HG02970 (cell line): ENCODE results near the gene KMO.

ENCODE experiments used
- ATAC-seq: cut with Tn5 transposase; IDR thresholded peaks from one replicate; pipeline ENCODE4 v1.9.1; 2021; ENCODE audit warnings: mild to moderate bottlenecking, moderate library complexity, moderate number of reproducible peaks; ENCODE audit not compliant: unreplicated experiment, low FRiP score

The KMO gene

GRCh38 chr1:241532162-241532531, at the start of gene KMO:
KMO (plus strand) TSS chr1:241532378; CDS start chr1:241532445, 67 bp downstream.
- peak; percentile 25 for ATAC-seq

DNA sequence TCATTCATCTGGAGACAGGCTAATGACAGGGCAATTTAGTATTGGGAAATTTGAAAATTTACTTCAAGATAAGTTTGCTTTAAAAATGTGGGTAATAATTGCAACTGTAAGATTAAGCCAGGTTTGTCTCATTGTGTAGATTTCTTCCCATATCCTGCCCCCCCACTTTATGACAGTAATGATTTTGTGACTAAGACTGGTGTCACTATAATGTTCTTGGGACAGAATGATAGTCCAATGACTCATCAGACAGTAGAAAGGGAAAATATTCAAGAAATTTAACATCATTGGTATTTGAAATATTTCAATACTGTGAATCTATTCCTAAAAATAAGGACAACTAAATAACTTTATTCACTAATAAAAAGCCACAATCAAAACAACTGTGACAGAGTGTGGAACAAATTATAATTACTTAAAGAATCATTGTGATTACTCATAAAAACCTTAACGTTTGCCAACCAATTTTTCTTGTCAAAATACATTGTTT, 49.4 kb upstream of the KMO start:
- ATAC-seq, result no peak

DNA sequence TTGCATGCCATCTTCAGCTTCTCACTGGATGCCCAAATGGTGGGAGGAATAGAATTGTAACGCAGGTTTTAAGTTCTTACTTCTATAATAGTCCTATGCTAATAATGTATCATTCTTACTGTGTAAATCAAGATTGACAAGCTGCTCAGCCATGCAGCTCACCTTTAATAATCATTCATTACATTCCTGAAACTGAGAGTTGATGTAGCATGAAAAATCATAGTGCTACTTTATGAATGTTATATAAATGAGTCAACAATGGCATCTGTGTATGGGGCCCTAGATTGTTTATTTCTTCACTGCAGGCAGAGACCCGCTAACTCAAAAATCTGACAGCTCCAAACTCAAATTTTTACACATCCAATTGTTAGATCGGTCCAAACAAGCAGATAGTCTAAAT, 47.0 kb upstream of the KMO start:
- ATAC-seq, result peak; percentile 75

DNA sequence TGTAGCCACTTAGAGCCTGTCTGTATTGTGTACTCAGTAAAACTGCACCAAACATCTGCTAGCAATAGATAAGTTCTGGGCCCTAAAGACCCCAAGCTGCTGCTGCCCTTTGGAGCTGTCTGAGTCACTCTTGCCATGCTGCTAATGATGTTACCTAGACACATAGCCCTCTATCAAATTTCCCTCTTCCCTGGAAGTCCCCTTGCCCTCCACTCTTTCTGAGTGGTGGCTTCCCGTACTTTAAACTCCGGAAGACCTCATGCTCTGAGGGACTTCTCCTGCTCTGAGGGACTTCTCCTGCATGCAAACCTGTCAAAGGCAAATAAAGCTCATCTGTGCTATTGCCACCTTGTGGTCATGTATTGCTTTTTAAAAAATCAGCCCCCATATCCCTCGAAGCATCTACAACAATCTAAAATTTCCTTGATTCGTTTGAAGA, 46.6 kb upstream of the KMO start:
- no peak for ATAC-seq

- no peak for ATAC-seq
Observed at GRCh38 chr1:241488739-241489138, 43.4 kb upstream of the KMO start.

GRCh38 chr1:241495741-241496140, 36.4 kb upstream of the KMO start:
- no peak for ATAC-seq

DNA sequence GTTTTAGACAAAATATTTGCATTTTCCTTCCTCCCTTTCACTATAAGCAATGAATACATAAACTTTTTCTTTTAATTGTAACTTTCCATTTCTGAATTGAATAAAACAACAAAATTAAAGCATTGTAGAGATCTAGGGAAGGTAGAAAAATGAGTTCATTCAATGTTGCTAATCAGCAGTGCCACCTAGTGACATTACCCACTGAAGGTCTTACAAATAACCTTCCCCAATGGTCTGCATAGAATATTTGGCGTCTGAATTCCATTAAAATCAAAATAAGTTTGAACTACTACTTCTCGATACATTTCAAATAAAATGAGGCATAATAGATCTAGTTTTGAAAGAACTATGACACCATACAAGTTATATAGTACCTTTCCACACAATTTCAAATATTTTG, 32.3 kb upstream of the KMO start:
- ATAC-seq, result no peak

GRCh38 chr1:241503444-241503843, 28.7 kb upstream of the KMO start:
- ATAC-seq, result no peak

- ATAC-seq, result no peak
Observed at GRCh38 chr1:241507189-241507863, 24.9 kb upstream of the KMO start.

DNA sequence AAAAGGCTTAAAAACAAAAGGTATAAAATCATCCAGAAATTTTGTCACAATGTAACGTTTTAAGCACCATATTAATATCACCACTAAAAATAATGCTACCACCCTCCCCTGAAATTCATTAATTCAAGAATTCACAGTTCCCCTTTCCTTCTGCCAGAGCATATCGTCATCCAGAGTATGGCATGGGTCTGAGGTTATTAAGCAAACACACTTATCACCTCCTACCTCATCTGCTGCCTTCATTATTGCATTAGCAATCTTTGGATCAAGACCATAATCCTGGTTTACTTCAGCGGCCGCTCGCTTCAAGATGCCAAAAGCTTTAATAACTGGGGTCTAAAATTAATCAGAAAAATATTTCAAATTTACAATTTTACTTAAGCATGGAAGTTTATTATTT, 18.8 kb upstream of the KMO start:
- ATAC-seq, result no peak

- peak; percentile 29 for ATAC-seq
Observed at GRCh38 chr1:241518476-241519307, 13.5 kb upstream of the KMO start.

DNA sequence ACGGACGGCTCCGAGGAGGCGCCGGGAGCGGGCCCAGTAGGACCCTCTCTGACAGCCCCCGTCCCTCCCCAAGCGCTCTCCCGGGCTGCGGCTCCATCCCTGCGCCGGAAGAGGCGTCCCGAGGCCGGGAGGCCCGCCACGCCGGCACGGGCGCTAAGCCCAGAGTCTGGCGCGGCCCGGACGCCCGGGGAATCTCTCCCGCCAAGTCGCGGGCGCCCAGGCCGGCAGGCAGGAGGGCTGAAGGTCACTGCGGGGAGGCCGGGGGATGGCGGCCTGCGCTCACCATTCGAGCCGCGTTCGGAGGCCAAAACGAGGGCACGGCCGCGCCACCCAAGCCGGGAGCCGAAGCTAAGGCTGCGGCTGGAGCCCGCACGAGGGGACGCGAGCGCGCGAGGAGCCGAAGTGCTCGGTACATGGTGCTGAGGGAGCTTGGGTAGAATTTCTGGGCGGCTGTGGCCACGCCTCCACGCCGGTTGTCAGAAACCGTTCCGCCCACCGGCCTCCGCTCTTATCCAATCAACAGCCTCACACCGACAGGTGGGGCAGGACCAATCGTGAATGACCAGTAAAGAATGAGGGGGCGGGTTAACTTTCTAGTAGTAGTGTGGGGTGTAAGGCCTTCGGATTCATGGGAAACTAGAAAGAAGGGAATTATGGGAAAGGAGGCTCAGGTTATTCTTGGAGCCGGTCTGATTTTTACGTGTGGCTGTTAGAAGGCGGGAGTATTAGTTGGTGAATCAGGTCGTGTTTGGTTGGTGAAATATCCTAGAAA, 12.7 kb upstream of the KMO start, which contains the start of gene FH:
FH (minus strand) TSS at position 448 of the 772 bp plus-strand sequence; CDS start at position 415, 33 bp downstream.
- ATAC-seq, result peak; percentile 99

DNA sequence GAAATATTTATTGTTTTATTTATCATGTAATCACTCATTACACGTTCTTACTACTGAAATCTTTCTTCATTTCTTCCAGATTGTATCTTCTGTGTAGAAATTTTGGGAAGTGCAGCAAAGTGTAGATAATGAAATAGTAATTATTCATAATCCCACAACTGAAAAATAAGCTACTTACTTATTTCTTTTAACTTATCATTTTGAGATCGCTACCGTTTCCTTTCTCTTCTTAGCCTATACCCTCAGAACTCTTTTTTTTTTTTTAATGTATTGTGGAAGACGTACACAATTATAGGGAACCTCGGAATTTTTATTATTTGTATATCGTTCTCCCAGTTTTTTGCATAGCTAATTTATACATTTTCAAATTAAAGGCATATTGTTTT, 12.1 kb upstream of the KMO start:
- no peak for ATAC-seq

DNA sequence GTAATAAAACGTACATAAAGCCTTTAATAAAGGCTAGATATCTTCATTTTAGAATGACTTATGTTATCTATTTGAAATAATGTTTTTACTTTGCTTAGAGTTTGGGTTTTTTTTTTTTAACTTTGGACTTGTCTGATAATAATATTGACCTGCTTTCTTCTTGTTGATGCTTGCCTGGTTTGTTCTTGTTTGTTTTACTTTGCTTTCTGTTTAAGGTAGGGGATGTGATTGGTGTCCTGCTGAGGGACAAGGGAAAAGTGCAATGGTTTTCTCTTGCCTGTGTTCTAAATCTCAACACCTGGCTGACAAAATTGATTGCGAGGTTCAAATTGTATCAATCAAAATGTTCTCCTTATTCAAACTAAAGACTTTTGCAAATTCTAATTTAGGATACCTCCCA, 10.5 kb upstream of the KMO start:
- ATAC-seq, result no peak

DNA sequence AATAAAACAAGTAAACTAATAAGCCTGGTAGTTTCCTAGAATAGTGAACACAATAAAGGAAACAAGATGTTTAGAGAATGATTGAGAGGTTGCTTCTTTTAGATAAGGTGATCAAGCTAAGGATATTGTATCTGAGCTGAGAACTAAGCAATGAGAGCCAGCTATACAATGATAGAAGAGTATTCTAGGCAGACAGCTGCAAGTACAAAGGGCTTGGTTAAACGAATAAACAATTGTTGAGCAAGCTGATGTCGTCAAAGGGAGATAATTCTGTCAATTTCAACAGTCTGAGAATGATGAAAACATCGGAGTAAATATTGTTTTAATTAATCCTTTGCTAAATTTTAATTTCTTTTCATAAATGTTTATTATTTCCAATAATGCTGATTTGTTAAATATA, 7.2 kb upstream of the KMO start:
- ATAC-seq, result no peak

- ATAC-seq, result no peak
Observed at GRCh38 chr1:241527146-241527545, 5.0 kb upstream of the KMO start.

DNA sequence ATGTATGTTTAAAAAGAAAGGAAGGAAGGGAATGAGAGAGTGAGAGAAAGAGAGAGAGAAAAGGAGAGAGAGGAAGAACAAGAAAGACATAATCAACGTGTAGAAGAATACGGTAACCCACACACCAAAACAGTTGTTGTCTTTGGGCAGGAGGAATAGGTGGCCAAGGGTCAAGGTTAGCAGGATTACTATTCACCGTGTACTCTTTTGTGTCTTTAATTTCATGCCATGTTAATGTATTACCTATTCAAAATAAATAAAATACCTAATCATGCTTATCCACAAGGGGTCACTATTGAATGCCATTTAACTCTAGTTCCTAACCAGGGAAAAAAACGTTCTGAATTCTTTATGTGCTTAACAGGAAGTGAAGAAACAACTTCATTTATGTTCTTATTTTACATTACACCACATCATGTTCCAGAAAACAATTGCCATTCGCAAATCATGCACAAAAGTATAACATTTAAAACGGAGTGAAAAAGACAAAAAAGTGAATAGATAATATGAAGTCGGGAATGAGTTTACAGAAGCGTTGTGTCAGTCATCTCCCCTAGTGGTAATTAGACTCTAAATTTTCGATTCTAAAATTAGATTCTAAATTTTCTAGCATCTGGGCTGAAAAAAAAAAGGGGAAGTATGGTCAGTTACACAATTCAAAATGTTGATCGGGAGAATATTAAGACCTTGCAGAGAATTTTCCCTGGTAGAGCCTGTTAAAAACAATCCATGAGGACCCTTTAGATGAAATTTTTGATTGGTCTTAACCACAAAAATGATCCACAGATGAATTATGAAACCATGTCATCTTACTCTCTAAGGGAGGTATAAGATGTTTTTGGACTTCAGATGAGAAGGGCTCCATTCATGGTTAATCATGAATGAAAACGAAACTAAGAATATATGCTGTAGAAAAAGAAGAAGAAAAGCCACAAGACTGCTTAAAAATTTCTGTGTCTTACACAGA, 700 bp upstream of the KMO start:
- ATAC-seq, result peak; percentile 69

DNA sequence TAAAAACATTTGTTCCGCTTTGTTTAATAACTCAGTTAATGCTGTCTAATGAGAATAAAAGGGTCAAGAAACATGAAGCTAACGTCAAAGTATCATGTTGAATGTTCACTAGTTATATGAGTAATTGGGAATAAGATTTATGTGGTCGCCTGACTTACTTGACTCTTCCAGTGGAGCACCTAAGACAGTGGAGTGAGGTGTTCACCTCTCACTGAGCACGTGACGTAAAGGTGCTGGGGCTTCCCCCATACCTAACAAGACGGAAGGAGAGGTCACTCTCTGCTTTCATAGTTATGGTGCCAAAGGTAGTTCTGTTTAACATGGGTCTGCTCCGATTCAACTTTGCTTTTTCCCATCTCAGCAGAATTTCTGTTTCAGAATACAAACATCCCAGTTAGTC, 686 bp downstream of the KMO start:
- peak; percentile 59 for ATAC-seq

- no peak for ATAC-seq
Observed at GRCh38 chr1:241533326-241534115, 1.3 kb downstream of the KMO start.
